ENCODE results near the gene BBX. TPM values are rescaled to one million over a fixed set of nuclear protein-coding genes. Genes with fewer than 3 reads are reported as not detected.
A peak's percentile ranks its signal among the peaks of the same experiment; 100 is the strongest.

The BBX gene
- total and polyA plus RNA-seq, 2 of the 13 experiments (the other 11 are each of a cell fraction or from before 2014, with no cell fraction given) = 13.7 to 23.2 TPM

DNA sequence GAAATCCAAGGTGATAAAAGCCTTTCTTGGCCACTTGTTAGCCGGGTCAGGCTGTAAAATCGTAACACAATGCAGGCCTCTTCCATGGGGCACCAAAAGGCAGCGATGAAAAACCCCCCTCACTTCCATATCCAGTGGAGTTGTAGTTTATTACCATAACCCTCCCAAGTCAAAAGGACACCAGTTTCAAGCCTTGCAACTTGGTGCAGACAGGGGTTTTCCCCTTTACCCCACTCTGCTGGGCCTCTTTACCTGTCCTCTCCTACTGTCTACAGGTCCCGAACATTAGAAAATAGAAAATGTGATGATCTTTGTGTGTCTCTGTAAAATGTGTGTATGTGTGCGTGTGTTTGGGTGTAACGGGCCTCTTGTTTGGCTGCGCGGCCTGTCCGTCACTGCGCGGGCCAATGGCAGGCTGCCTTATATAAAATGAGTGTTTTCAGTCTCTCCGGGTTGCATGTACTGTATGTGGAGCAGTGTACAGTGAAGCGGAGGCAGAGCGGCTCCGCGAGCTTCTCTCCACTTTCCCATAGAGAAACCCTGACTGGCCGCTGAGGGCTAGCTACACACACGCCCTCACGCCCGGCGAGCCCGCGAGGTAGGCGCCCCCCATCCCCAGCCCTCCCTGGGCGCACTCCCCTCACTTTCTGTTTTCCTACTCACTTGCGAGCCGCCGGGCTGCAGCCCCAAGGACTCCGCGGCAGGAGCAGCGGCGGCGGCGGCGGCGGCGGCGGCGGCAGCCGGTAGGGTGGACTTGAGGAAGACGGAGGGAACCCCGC lies at the start of gene BBX (continued):
- TF ChIP-seq NFKB2 (CRISPR knock-in tag; IDR thresholded peaks at IDR 0.05; ENCODE audit: borderline replicate concordance) (peak; percentile 57; the same call in 1 of the 2 replicates), ZNF431 (CRISPR knock-in tag; IDR thresholded peaks at IDR 0.05; ENCODE audit: borderline replicate concordance, low read depth) (0 out of 2 replicates have a peak, but pooled peaks have one; percentile 40), U2AF2 (IDR thresholded peaks at IDR 0.05; ENCODE audit: low read depth, low read length) (no peak), POLR2AphosphoS5 (IDR thresholded peaks at IDR 0.05; ENCODE audit: low read depth, low read length) (peak; percentile 75), ZNF709 (CRISPR knock-in tag; IDR thresholded peaks at IDR 0.05) (no peak), ZNF616 (CRISPR knock-in tag; IDR thresholded peaks at IDR 0.05; ENCODE audit: low read depth) (no peak), NFIC (IDR thresholded peaks at IDR 0.05; ENCODE audit: low read length) (no peak), HNRNPK (IDR thresholded peaks at IDR 0.05; ENCODE audit: low read depth, low read length, poor library complexity, severe bottlenecking) (peak; percentile 59), SOX13 (IDR thresholded peaks at IDR 0.05) (no peak), SOX13 (CRISPR knock-in tag; conservative IDR thresholded peaks at IDR 0.05 in 1 of 2, IDR thresholded peaks at IDR 0.05 in 1 of 2) (peak in 1 of 2 experiments; percentile 9; a peak in 1 of 4 replicates), KAT7 (CRISPR knock-in tag; IDR thresholded peaks at IDR 0.05; ENCODE audit: borderline replicate concordance) (0 out of 2 replicates have a peak, but pooled peaks have one; percentile 37), SKI (IDR thresholded peaks at IDR 0.05; ENCODE audit: partially characterized antibody) (peak; percentile 38), ZNF615 (CRISPR knock-in tag; IDR thresholded peaks at IDR 0.05; ENCODE audit: borderline replicate concordance) (no peak), JUNB (CRISPR knock-in tag; IDR thresholded peaks at IDR 0.05; ENCODE audit: borderline replicate concordance) (no peak), GATAD1 (CRISPR knock-in tag; IDR thresholded peaks at IDR 0.05) (0 out of 2 replicates have a peak, but pooled peaks have one; percentile 8), ASH2L (IDR thresholded peaks at IDR 0.05; ENCODE audit: insufficient read length, low read depth, low read length) (peak; percentile 88), ISX (CRISPR knock-in tag; conservative IDR thresholded peaks at IDR 0.05) (no peak), SAP130 (CRISPR knock-in tag; IDR thresholded peaks at IDR 0.05; ENCODE audit: low read depth) (peak; percentile 82), HOXA5 (CRISPR knock-in tag; IDR thresholded peaks at IDR 0.05) (no peak), TSC22D2 (CRISPR knock-in tag; IDR thresholded peaks at IDR 0.05; ENCODE audit: borderline replicate concordance) (no peak), NR2F1 (CRISPR knock-in tag; IDR thresholded peaks at IDR 0.05) (no peak), HNF4A (CRISPR knock-in tag; IDR thresholded peaks at IDR 0.05) (peak; percentile 14; the same call in 1 of the 2 replicates), ZFX (CRISPR knock-in tag; IDR thresholded peaks at IDR 0.05; ENCODE audit: low read depth) (peak; percentile 66; the same call in 1 of the 2 replicates)
- TF ChIP-seq, protein P1, sequence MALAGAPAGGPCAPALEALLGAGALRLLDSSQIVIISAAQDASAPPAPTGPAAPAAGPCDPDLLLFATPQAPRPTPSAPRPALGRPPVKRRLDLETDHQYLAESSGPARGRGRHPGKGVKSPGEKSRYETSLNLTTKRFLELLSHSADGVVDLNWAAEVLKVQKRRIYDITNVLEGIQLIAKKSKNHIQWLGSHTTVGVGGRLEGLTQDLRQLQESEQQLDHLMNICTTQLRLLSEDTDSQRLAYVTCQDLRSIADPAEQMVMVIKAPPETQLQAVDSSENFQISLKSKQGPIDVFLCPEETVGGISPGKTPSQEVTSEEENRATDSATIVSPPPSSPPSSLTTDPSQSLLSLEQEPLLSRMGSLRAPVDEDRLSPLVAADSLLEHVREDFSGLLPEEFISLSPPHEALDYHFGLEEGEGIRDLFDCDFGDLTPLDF (CRISPR knock-in tag; IDR thresholded peaks at IDR 0.05) = peak; percentile 34; the same call in 1 of the 2 replicates
- TF ChIP-seq, protein P2, sequence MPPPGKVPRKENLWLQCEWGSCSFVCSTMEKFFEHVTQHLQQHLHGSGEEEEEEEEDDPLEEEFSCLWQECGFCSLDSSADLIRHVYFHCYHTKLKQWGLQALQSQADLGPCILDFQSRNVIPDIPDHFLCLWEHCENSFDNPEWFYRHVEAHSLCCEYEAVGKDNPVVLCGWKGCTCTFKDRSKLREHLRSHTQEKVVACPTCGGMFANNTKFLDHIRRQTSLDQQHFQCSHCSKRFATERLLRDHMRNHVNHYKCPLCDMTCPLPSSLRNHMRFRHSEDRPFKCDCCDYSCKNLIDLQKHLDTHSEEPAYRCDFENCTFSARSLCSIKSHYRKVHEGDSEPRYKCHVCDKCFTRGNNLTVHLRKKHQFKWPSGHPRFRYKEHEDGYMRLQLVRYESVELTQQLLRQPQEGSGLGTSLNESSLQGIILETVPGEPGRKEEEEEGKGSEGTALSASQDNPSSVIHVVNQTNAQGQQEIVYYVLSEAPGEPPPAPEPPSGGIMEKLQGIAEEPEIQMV (CRISPR knock-in tag; IDR thresholded peaks at IDR 0.05; ENCODE audit: low read depth) = no peak
- TF ChIP-seq, protein P3, sequence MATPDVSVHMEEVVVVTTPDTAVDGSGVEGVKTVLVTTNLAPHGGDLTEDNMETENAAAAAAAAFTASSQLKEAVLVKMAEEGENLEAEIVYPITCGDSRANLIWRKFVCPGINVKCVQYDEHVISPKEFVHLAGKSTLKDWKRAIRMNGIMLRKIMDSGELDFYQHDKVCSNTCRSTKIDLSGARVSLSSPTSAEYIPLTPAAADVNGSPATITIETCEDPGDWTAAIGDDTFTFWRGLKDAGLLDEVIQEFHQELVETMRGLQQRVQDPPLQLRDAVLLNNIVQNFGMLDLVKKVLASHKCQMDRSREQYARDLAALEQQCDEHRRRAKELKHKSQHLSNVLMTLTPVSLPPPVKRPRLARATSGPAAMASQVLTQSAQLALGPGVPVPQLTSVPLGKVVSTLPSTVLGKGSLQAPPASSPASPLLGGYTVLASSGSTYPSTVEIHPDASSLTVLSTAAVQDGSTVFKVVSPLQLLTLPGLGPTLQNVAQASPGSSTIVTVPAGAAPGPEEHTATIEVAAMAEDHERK (CRISPR knock-in tag; IDR thresholded peaks at IDR 0.05; ENCODE audit: low read depth) = no peak
